Gastrocnemius medialis (tissue), 4 donors: ENCODE results near the gene TRAF1. TPM values are rescaled to one million over a fixed set of nuclear protein-coding genes. Genes with fewer than 3 reads are reported as not detected.

Experiments
- ATAC-seq, 2 donors: fragments of 150-250 bp; one replicate each; pipeline ENCODE4 v1.9.1; 2016
- DNase-seq, 2 donors: peaks; one replicate each; pipeline ENCODE4 v3.0.0-alpha.2; 2019
- H3K27ac ChIP-seq, 4 donors: fragments of 200-600 bp; sonication (generic); 1 replicate in 1 of 4; 2 replicates in 3 of 4; pipeline ENCODE4 v1.5.1; 2016 to 2018; ENCODE audit warnings: mild to moderate bottlenecking in 2 of 4, moderate library complexity in 1 of 4
- H3K27me3 ChIP-seq, 3 donors: fragments of 200-600 bp; sonication (generic) in 2 of 3; 1 replicate in 1 of 3; 2 replicates in 2 of 3; pipeline versions ENCODE4 v1.5.1 to v1.6.0; 2016 to 2019; ENCODE audit warnings: mild to moderate bottlenecking in 1 of 3, moderate library complexity in 1 of 3
- H3K36me3 ChIP-seq, 2 donors: fragments of 200-600 bp; sonication (generic) in 1 of 2; one replicate each; pipeline ENCODE4 v1.5.1; 2017 to 2018
- H3K4me1 ChIP-seq, 2 donors: fragments of 200-600 bp; sonication (generic) in 1 of 2; one replicate each; pipeline ENCODE4 v1.5.1; 2016 to 2017; ENCODE audit warnings: mild to moderate bottlenecking in 2 of 2
- H3K4me3 ChIP-seq, 4 donors: fragments of 200-600 bp; sonication (generic) in 3 of 4; 1 replicate in 1 of 4; 2 replicates in 3 of 4; pipeline ENCODE4 v1.5.1; 2016 to 2019; ENCODE audit warnings: mild to moderate bottlenecking in 2 of 4
- H3K9me3 ChIP-seq, 3 donors: fragments of 200-600 bp; sonication (generic) in 2 of 3; 1 replicate in 1 of 3; 2 replicates in 2 of 3; pipeline ENCODE4 v1.5.1; 2016 to 2019
- CTCF ChIP-seq, 5 experiments: fragments of 450-650 bp in 3 of 5; fragments of 200-600 bp in 2 of 5; sonication (generic) in 2 of 5; IDR thresholded peaks in 4 of 5; conservative IDR thresholded peaks in 1 of 5; 1 replicate in 4 of 5; 2 replicates in 1 of 5; pipeline ENCODE4 v1.5.1; 2016 to 2019; ENCODE audit warnings: antibody characterized with exemption in 5 of 5, mild to moderate bottlenecking in 3 of 5, moderate library complexity in 3 of 5
- POLR2A ChIP-seq, 2 donors: fragments of 450-650 bp; IDR thresholded peaks; one replicate each; pipeline ENCODE4 v1.6.1; 2017; ENCODE audit warnings: antibody characterized with exemption in 2 of 2, mild to moderate bottlenecking in 2 of 2, moderate library complexity in 2 of 2
- in situ Hi-C, 4 donors: fragments of 200-750 bp; cut with MboI; loops; one replicate each; pipeline versions ENCODE4 v1.15.0 to v1.8.0; 2017; ENCODE audit warnings: low sequenced_read_pairs in 4 of 4
- intact Hi-C: fragments of 100-400 bp; cut with DNase I; formaldehyde crosslinking; loops from one replicate; pipeline ENCODE4 v1.15.1; 2023; ENCODE audit warnings: low total_unique reads
- total RNA-seq, 4 donors: library from RNA; depleted of rRNA; stranded (reverse); fragments of >200 nt; gene quantifications; one replicate each; pipeline versions ENCODE4 v1.1.0 to v1.2.3, GENCODE V29; 2016

Gene TRAF1
- total RNA-seq, 4 donors from 2014 or later: 0.42 to 1.6 (median 0.77) TPM

DNA sequence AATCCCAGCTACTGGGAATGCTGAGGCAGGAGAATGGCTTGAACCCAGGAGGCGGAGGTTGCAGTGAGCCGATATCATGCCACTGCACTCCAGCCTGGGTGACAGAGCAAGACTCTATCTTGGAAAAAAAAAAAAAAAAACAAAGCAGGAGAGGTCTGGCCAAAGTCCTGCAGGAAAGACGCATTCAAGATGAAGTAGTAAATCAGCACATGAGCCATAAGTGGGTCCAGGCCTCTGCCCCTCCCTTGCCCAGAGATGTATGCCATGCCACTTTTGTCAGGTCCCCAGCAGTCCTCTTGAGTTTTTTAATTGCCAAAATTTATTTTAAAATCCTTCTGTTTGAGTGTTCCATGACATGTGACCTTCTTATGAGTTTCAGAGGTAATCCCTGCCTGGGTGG, 41.1 kb downstream of the TRAF1 start:
- Histone ChIP-seq H3K9me3 (no peaks in the 10 kb centered on the region), H3K36me3 (no peaks in the 10 kb centered on the region), H3K4me1 (no peaks in the 10 kb centered on the region), H3K4me3 (no peak overlapping the region), H3K27ac (no peak overlapping the region), H3K27me3 (no peaks in the 10 kb centered on the region)
- intact Hi-C loops: no loop called here
- DNase-seq: no peak
- no peak for TF ChIP-seq POLR2A (IDR thresholded peaks at IDR 0.05)
- no peak for TF ChIP-seq CTCF (IDR thresholded peaks at IDR 0.05 in 4 of 5, conservative IDR thresholded peaks at IDR 0.05 in 1 of 5)
- ATAC-seq: no peak
- in situ Hi-C loops: no loop called here

DNA sequence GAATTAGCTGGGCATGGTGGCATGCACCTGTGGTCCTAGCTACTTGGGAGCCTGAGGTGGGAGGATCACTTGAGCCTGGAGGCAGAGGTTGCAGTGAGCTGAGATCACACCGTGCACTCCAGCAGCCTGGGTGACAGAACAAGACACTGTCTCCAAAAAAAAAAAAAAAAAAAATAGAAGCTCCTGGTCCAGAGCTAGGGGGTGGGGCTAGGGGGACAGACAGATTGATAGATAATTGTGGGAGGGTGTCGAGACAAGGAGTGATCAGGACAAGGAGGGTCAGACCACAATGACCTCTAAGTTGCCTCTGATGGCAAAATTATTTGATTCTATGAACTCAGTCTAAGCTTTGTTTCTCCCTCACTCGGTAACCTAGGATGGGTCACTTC, 43.0 kb downstream of the TRAF1 start:
- Histone ChIP-seq H3K36me3 (no peaks in the 10 kb centered on the region), H3K4me3 (no peak overlapping the region), H3K27ac (no peak overlapping the region), H3K4me1 (no peaks in the 10 kb centered on the region), H3K9me3 (no peaks in the 10 kb centered on the region), H3K27me3 (peaks cover 0 to 6% (median 1%) of the 10 kb centered on the region in 3 donors)
- in situ Hi-C loops: no loop called here
- DNase-seq (no peak), ATAC-seq (no peak)
- intact Hi-C loops: no loop called here
- TF ChIP-seq CTCF (IDR thresholded peaks at IDR 0.05 in 4 of 5, conservative IDR thresholded peaks at IDR 0.05 in 1 of 5) (no peak), POLR2A (IDR thresholded peaks at IDR 0.05) (no peak)

- TF ChIP-seq POLR2A (IDR thresholded peaks at IDR 0.05) (no peak), CTCF (IDR thresholded peaks at IDR 0.05 in 4 of 5, conservative IDR thresholded peaks at IDR 0.05 in 1 of 5) (no peak)
- Histone ChIP-seq H3K27ac (no peak overlapping the region), H3K9me3 (no peaks in the 10 kb centered on the region), H3K4me3 (no peak overlapping the region), H3K4me1 (peaks cover 0 to under 1% of the 10 kb centered on the region in 2 donors), H3K27me3 (peaks cover 0 to 9% (median 5%) of the 10 kb centered on the region in 3 donors), H3K36me3 (no peaks in the 10 kb centered on the region)
- intact Hi-C loops (no loop called here), in situ Hi-C loops (no loop called here)
- no peak for ATAC-seq
- DNase-seq: no peak
These were observed 43.5 kb downstream of the TRAF1 start for GRCh38 chr9:120882935-120883607.

GRCh38 chr9:120879446-120879845, 47.1 kb downstream of the TRAF1 start:
- intact Hi-C loops (no loop called here), in situ Hi-C loops (loop anchor here in 3 of 4 donors (10.0 kb wide), 1 partner anchor 55 kb away; no protein-coding TSS in a partner anchor)
- ATAC-seq (no peak), DNase-seq (no peak)
- Histone ChIP-seq H3K9me3 (no peaks in the 10 kb centered on the region), H3K36me3 (no peaks in the 10 kb centered on the region), H3K27me3 (peaks cover 0 to 9% (median 6%) of the 10 kb centered on the region in 3 donors), H3K4me3 (no peak overlapping the region), H3K4me1 (peaks cover 6 to 9% of the 10 kb centered on the region in 2 donors), H3K27ac (no peak overlapping the region)
- no peak for TF ChIP-seq CTCF (IDR thresholded peaks at IDR 0.05 in 4 of 5, conservative IDR thresholded peaks at IDR 0.05 in 1 of 5)
- TF ChIP-seq POLR2A (IDR thresholded peaks at IDR 0.05): no peak
